Trophoblast cell (in vitro differentiated cells and primary cell): ENCODE data around the gene OR51E1.

ENCODE experiments used
- DNase-seq, 2 donors: peaks; one replicate each; pipeline ENCODE4 v3.0.0-alpha.2; 2016
- H2AFZ ChIP-seq: 2 replicates; pipeline ENCODE4 v1.6.1; 2013; ENCODE audit warnings: low read length, moderate library complexity, mild to moderate bottlenecking; ENCODE audit not compliant: insufficient read depth, poor library complexity
- H2AK5ac ChIP-seq: 2 replicates; pipeline ENCODE4 v1.6.1; 2013; ENCODE audit warnings: mild to moderate bottlenecking, low read length
- H2BK120ac ChIP-seq: 2 replicates; pipeline ENCODE4 v1.6.1; 2013; ENCODE audit warnings: low read length, mild to moderate bottlenecking, moderate library complexity; ENCODE audit not compliant: insufficient read depth, poor library complexity
- H2BK12ac ChIP-seq: 2 replicates; pipeline ENCODE4 v1.6.1; 2013; ENCODE audit warnings: mild to moderate bottlenecking, low read length, moderate library complexity
- H2BK5ac ChIP-seq: 2 replicates; pipeline ENCODE4 v1.6.1; 2013; ENCODE audit warnings: low read length, low read depth, moderate library complexity, mild to moderate bottlenecking; ENCODE audit not compliant: poor library complexity
- H3K14ac ChIP-seq: 2 replicates; pipeline ENCODE4 v1.6.1; 2013; ENCODE audit warnings: mild to moderate bottlenecking, low read length
- H3K18ac ChIP-seq: 2 replicates; pipeline ENCODE4 v1.6.1; 2013; ENCODE audit warnings: mild to moderate bottlenecking, low read length
- H3K23ac ChIP-seq: 2 replicates; pipeline ENCODE4 v1.6.1; 2013; ENCODE audit warnings: low read length
- H3K27ac ChIP-seq: 2 replicates; pipeline ENCODE4 v1.5.1; 2013; ENCODE audit warnings: low read depth, mild to moderate bottlenecking, inconsistent platforms, low read length, moderate library complexity
- H3K27me3 ChIP-seq: 2 replicates; pipeline ENCODE4 v1.6.1; 2013; ENCODE audit warnings: inconsistent platforms, mild to moderate bottlenecking, low read length, moderate library complexity; ENCODE audit not compliant: insufficient read depth
- H3K36me3 ChIP-seq, 2 experiments: 1 replicate in 1 of 2; 2 replicates in 1 of 2; pipeline ENCODE4 v1.6.1; 2013; ENCODE audit warnings: low read length in 2 of 2, mild to moderate bottlenecking in 2 of 2, moderate library complexity in 1 of 2; ENCODE audit not compliant: insufficient read depth in 2 of 2, control insufficient read depth in 1 of 2
- H3K4ac ChIP-seq: 2 replicates; pipeline ENCODE4 v1.6.1; 2013; ENCODE audit warnings: low read depth, mild to moderate bottlenecking, low read length, moderate library complexity
- H3K4me1 ChIP-seq, 2 experiments: 1 replicate in 1 of 2; 2 replicates in 1 of 2; pipeline ENCODE4 v1.6.1; 2013; ENCODE audit warnings: low read length in 2 of 2, mild to moderate bottlenecking in 2 of 2, moderate library complexity in 1 of 2; ENCODE audit not compliant: insufficient read depth in 2 of 2, control insufficient read depth in 1 of 2
- H3K4me2 ChIP-seq: 2 replicates; pipeline ENCODE4 v1.6.1; 2013; ENCODE audit warnings: inconsistent platforms, mild to moderate bottlenecking, low read length, moderate library complexity
- H3K4me3 ChIP-seq: 2 replicates; pipeline ENCODE4 v1.5.1; 2013; ENCODE audit warnings: mild to moderate bottlenecking, low read depth, low read length, inconsistent platforms
- H3K79me1 ChIP-seq: one replicate; pipeline ENCODE4 v1.6.1; 2013; ENCODE audit warnings: low read length
- H3K79me2 ChIP-seq: 2 replicates; pipeline ENCODE4 v1.6.1; 2013; ENCODE audit warnings: low read length, mild to moderate bottlenecking; ENCODE audit not compliant: control insufficient read depth, insufficient read depth, poor library complexity
- H3K9ac ChIP-seq: 2 replicates; pipeline ENCODE4 v1.6.1; 2013; ENCODE audit warnings: mild to moderate bottlenecking, low read length
- H3K9me3 ChIP-seq: 2 replicates; pipeline ENCODE4 v1.6.1; 2013; ENCODE audit warnings: low read depth, mild to moderate bottlenecking, control low read depth, inconsistent platforms, low read length; ENCODE audit not compliant: insufficient read depth
- H4K12ac ChIP-seq: 2 replicates; pipeline ENCODE4 v1.6.1; 2013; ENCODE audit warnings: low read depth, mild to moderate bottlenecking, low read length, moderate library complexity
- H4K8ac ChIP-seq: 2 replicates; pipeline ENCODE4 v1.6.1; 2013; ENCODE audit warnings: low read depth, mild to moderate bottlenecking, low read length, moderate library complexity
- H4K91ac ChIP-seq: one replicate; pipeline ENCODE4 v1.6.1; 2013; ENCODE audit warnings: low read depth, mild to moderate bottlenecking, low read length, moderate library complexity
- WGBS: extraction: QIAGEN DNeasy Blood & Tissue Kit; methylation state at CpG from one replicate; pipeline ENCODE4 v1.1.7; 2013; ENCODE audit warnings: missing lambda C conversion rate; ENCODE audit not compliant: insufficient read length, insufficient coverage; ENCODE audit errors: extremely low coverage; 5-methylcytosine and 5-hydroxymethylcytosine counted together

OR51E1 gene

GRCh38 chr11:4673781-4674180, 30.0 kb downstream of the OR51E1 start:
- no peaks in the 10 kb centered on the region for H3K27me3 ChIP-seq
- H3K36me3 ChIP-seq, result no peaks in the 10 kb centered on the region
- no peak overlapping the region for H3K14ac ChIP-seq
- H2BK5ac ChIP-seq, result no peak overlapping the region
- H4K12ac ChIP-seq, result no peak overlapping the region
- H4K8ac ChIP-seq, result no peak overlapping the region
- H2AK5ac ChIP-seq, result no peak overlapping the region
- H3K4me1 ChIP-seq, result no peaks in the 10 kb centered on the region
- no peak overlapping the region for H3K4ac ChIP-seq
- H3K18ac ChIP-seq, result no peak overlapping the region
- H2AFZ ChIP-seq, result no peak overlapping the region
- H3K27ac ChIP-seq, result no peak overlapping the region
- no peak overlapping the region for H2BK12ac ChIP-seq
- no peak overlapping the region for H3K9ac ChIP-seq
- no peak overlapping the region for H3K23ac ChIP-seq
- no peak overlapping the region for H4K91ac ChIP-seq
- WGBS, result no CpG with 5 or more reads among the region's 2 CpGs
- H2BK120ac ChIP-seq, result no peak overlapping the region
- H3K4me2 ChIP-seq, result no peak overlapping the region
- no peak overlapping the region for H3K4me3 ChIP-seq
- no peak for DNase-seq
- H3K9me3 ChIP-seq, result no peaks in the 10 kb centered on the region
- no peaks in the 10 kb centered on the region for H3K79me2 ChIP-seq
- H3K79me1 ChIP-seq, result no peaks in the 10 kb centered on the region

DNA sequence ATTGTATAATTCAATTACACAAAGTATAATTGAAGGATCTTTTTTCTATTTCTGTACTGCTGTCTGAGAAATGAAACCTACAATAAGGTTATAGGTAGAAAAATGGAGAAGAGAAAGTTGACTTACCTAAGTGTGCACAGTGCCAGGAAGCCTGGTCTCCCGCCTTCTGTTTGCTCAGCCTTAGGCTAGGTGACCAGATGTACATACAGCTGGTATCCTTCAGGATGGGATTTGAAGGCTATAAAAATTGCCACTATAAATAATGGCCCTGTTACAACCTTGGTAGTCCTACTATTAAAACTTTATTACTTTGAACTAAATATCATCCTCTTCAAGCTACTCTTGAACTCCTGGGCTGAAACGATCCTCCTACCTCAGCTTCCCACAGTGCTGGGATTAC, 34.2 kb downstream of the OR51E1 start:
- Histone ChIP-seq H3K4me3 (no peak overlapping the region), H3K4me1 (no peaks in the 10 kb centered on the region), H2BK12ac (no peak overlapping the region), H3K18ac (no peak overlapping the region), H3K79me1 (no peaks in the 10 kb centered on the region), H2BK5ac (no peak overlapping the region), H4K8ac (no peak overlapping the region), H3K9me3 (no peaks in the 10 kb centered on the region), H2AFZ (no peak overlapping the region), H3K14ac (no peak overlapping the region), H4K12ac (no peak overlapping the region), H3K36me3 (no peaks in the 10 kb centered on the region), H3K9ac (no peak overlapping the region), H3K79me2 (no peaks in the 10 kb centered on the region), H3K27me3 (no peaks in the 10 kb centered on the region), H3K23ac (no peak overlapping the region), H4K91ac (no peak overlapping the region), H2BK120ac (no peak overlapping the region), H3K4me2 (no peak overlapping the region), H2AK5ac (no peak overlapping the region), H3K27ac (no peak overlapping the region), H3K4ac (no peak overlapping the region)
- DNase-seq, result no peak
- WGBS, result no CpG with 5 or more reads among the region's 2 CpGs

GRCh38 chr11:4680341-4680740, 36.6 kb downstream of the OR51E1 start:
- no peak overlapping the region for H3K18ac ChIP-seq
- H3K4me3 ChIP-seq, result no peak overlapping the region
- no peak overlapping the region for H3K23ac ChIP-seq
- H3K9ac ChIP-seq, result no peak overlapping the region
- H4K8ac ChIP-seq, result no peak overlapping the region
- no peaks in the 10 kb centered on the region for H3K9me3 ChIP-seq
- H2BK120ac ChIP-seq, result no peak overlapping the region
- H3K4me2 ChIP-seq, result no peak overlapping the region
- H2AFZ ChIP-seq, result no peak overlapping the region
- H3K14ac ChIP-seq, result no peak overlapping the region
- H3K4ac ChIP-seq, result no peak overlapping the region
- H2BK5ac ChIP-seq, result no peak overlapping the region
- H3K27me3 ChIP-seq, result no peaks in the 10 kb centered on the region
- H3K79me2 ChIP-seq, result no peaks in the 10 kb centered on the region
- no peak overlapping the region for H3K27ac ChIP-seq
- no peak overlapping the region for H4K12ac ChIP-seq
- H3K36me3 ChIP-seq, result no peaks in the 10 kb centered on the region
- no peak overlapping the region for H2BK12ac ChIP-seq
- H3K79me1 ChIP-seq, result no peaks in the 10 kb centered on the region
- WGBS, result no CpG with 5 or more reads among the region's 3 CpGs
- H2AK5ac ChIP-seq, result no peak overlapping the region
- H4K91ac ChIP-seq, result no peak overlapping the region
- no peaks in the 10 kb centered on the region for H3K4me1 ChIP-seq
- no peak for DNase-seq

DNA sequence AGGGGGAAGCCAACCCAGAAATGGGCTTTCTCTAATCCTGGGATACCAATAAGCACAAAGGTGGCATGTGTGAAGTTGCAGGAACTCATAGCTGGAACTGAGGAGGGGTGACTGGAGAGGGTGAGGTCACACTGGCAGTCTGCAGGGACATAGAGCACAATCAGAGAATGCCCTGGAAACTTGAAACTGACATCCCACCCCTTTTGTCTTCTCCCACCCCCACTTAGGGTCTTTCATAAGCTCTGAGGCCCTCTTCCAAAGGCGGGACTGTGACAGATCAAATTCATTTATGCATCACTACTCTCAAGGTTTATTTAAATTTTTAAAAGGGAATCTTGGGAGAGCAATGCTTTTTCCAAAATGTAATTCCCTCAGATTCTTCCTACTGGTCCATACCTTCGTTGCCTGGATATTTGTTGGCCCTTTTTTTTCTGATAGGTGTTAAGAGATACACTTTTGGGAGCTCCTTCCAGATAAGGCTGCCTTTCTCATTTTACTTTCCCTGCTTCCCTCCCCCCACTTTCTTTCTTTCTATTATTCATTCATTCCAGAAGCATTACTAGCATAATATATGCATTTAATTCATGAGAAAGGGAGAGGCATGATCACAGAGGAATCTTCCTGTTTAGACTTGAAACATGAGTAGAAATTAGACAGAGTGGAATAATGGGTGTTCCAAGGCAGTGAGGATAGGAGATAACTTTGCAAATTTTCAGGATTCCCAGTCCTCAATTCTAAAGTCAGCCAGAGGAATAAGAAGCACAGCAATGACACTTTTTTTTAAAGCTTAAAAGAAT, 39.0 kb downstream of the OR51E1 start:
- Histone ChIP-seq H3K18ac (no peak overlapping the region), H3K9me3 (no peaks in the 10 kb centered on the region), H3K4ac (no peak overlapping the region), H4K12ac (no peak overlapping the region), H3K79me1 (no peaks in the 10 kb centered on the region), H2BK5ac (no peak overlapping the region), H2BK120ac (no peak overlapping the region), H3K23ac (no peak overlapping the region), H3K27me3 (no peaks in the 10 kb centered on the region), H3K4me2 (no peak overlapping the region), H3K27ac (no peak overlapping the region), H4K91ac (no peak overlapping the region), H3K14ac (no peak overlapping the region), H3K4me1 (no peaks in the 10 kb centered on the region), H3K9ac (no peak overlapping the region), H3K4me3 (no peak overlapping the region), H3K79me2 (no peaks in the 10 kb centered on the region), H3K36me3 (no peaks in the 10 kb centered on the region), H4K8ac (no peak overlapping the region), H2AK5ac (no peak overlapping the region), H2BK12ac (no peak overlapping the region), H2AFZ (no peak overlapping the region)
- no CpG with 5 or more reads among the region's 2 CpGs for WGBS
- no peak for DNase-seq
